GM12878 (cell line): ENCODE measurements around the gene TRAF7. TPM values are rescaled to one million over a fixed set of nuclear protein-coding genes. Genes with fewer than 3 reads are reported as not detected.

Experiments used
- ATAC-seq: fragments of 200-7000 bp; cut with Tn5 transposase; 3 replicates; pipeline ENCODE4 v1.9.1; 2020; ENCODE audit warnings: mild to moderate bottlenecking, moderate library complexity
- BruUV-seq: library from RNA; stranded (reverse); fragments of 400-500 nt; replicated peaks from 2 replicates; lab custom pipeline; 2021; lab: Mats Ljungman, UMichigan
- CTCF ChIA-PET: fragments of 300-600 bp; sonication (Branson Sonifier 250); formaldehyde crosslinking; extraction: SDS; loops from one replicate; lab custom pipeline; 2021; ENCODE audit warnings: inconsistent platforms; lab: Yijun Ruan, JAX
- POLR2A ChIA-PET: fragments of 350-600 bp; formaldehyde crosslinking; extraction: SDS; loops from one replicate; lab custom pipeline; 2021; ENCODE audit warnings: inconsistent platforms; lab: Charles Lee
- RAD21 ChIA-PET: fragments of 300-600 bp; sonication (Branson Sonifier 250); formaldehyde crosslinking; loops from one replicate; lab custom pipeline; 2023; ENCODE audit warnings: antibody characterized with exemption; ENCODE audit not compliant: unreplicated experiment; lab: Charles Lee
- SMC1A ChIA-PET: fragments of 300-600 bp; sonication (Branson Sonifier 250); formaldehyde crosslinking; loops from one replicate; lab custom pipeline; 2023; ENCODE audit not compliant: unreplicated experiment, uncharacterized antibody; lab: Charles Lee
- DNase-seq: peaks from one replicate; pipeline ENCODE4 v3.0.0-alpha.2; 2011; ENCODE audit warnings: low read depth, low spot score
- FAIRE-seq: peaks from 3 replicates; lab custom pipeline; 2011; peaks lifted over from hg19 to GRCh38; lab: Jason Lieb, UNC
- H2AFZ ChIP-seq: 2 replicates; pipeline ENCODE4 v1.6.0; 2011; ENCODE audit warnings: low read depth, low read length, control low read depth; ENCODE audit not compliant: control insufficient read depth
- H3K27ac ChIP-seq: 2 replicates; pipeline ENCODE4 v1.5.1; 2011; ENCODE audit warnings: control low read depth; ENCODE audit not compliant: control insufficient read depth, insufficient read depth
- H3K27me3 ChIP-seq, 2 experiments: replicated peaks in 1 of 2; 2 replicates each; pipeline versions ENCODE4 v1.6.0 to v1.6.1; 2011; ENCODE audit warnings: low read length in 1 of 2; ENCODE audit not compliant: control insufficient read depth in 2 of 2, insufficient read depth in 2 of 2
- H3K36me3 ChIP-seq, 2 experiments: 2 replicates each; pipeline ENCODE4 v1.5.1; 2011; ENCODE audit warnings: low read length in 1 of 2; ENCODE audit not compliant: control insufficient read depth in 2 of 2, insufficient read depth in 2 of 2
- H3K4me1 ChIP-seq: 2 replicates; pipeline ENCODE4 v1.6.1; 2011; ENCODE audit warnings: mild to moderate bottlenecking, low read length, moderate library complexity, mixed read lengths; ENCODE audit not compliant: control insufficient read depth, insufficient read depth
- H3K4me2 ChIP-seq: 2 replicates; pipeline ENCODE4 v1.6.0; 2011; ENCODE audit warnings: control low read depth; ENCODE audit not compliant: control insufficient read depth, insufficient read depth
- H3K4me3 ChIP-seq: fragments of 200-600 bp; sonication (generic); 2 replicates; pipeline ENCODE4 v1.5.1; 2016
- H3K79me2 ChIP-seq: 2 replicates; pipeline ENCODE4 v1.6.0; 2011; ENCODE audit warnings: low read length; ENCODE audit not compliant: control insufficient read depth, insufficient read depth
- H3K9ac ChIP-seq: 2 replicates; pipeline ENCODE4 v1.8.0; 2011; ENCODE audit warnings: low read length, control low read depth, mixed read lengths; ENCODE audit not compliant: control insufficient read depth, insufficient read depth
- H3K9me3 ChIP-seq: replicated peaks from 3 replicates; pipeline ENCODE4 v1.5.1; 2011; ENCODE audit warnings: mild to moderate bottlenecking, low read length; ENCODE audit not compliant: control insufficient read depth, insufficient read depth
- H4K20me1 ChIP-seq: 2 replicates; pipeline ENCODE4 v1.6.0; 2011; ENCODE audit not compliant: control insufficient read depth, insufficient read depth
- BCL11A ChIP-seq: IDR thresholded peaks from 2 replicates; pipeline ENCODE4 v1.6.1; 2011; ENCODE audit warnings: low read depth, low read length
- CEBPB ChIP-seq, 2 experiments: fragments of 150-350 bp in 1 of 2; IDR thresholded peaks; 2 replicates each; pipeline ENCODE4 v1.6.1; 2012 to 2014; ENCODE audit warnings: low read depth in 2 of 2, low read length in 2 of 2, borderline replicate concordance in 1 of 2, inconsistent platforms in 1 of 2
- DPF2 ChIP-seq: fragments of 450-650 bp; IDR thresholded peaks from 2 replicates; pipeline ENCODE4 v1.6.1; 2017; ENCODE audit warnings: mild to moderate bottlenecking
- LARP7 ChIP-seq: fragments of 450-650 bp; IDR thresholded peaks from 2 replicates; pipeline ENCODE4 v1.6.1; 2017; ENCODE audit warnings: mild to moderate bottlenecking
- NR2C2 ChIP-seq: IDR thresholded peaks from 2 replicates; pipeline ENCODE4 v1.6.1; 2011; ENCODE audit warnings: borderline replicate concordance, low read depth; ENCODE audit not compliant: control insufficient read depth, insufficient read length
- PAX5 ChIP-seq: IDR thresholded peaks from 2 replicates; pipeline ENCODE4 v1.6.1; 2011; ENCODE audit warnings: low read depth, low read length, borderline replicate concordance
- POLR2A ChIP-seq: IDR thresholded peaks from 2 replicates; pipeline ENCODE4 v1.6.1; 2011; ENCODE audit warnings: low read depth, mild to moderate bottlenecking, low read length
- RAD51 ChIP-seq: fragments of 450-650 bp; IDR thresholded peaks from 2 replicates; pipeline ENCODE4 v1.6.1; 2016; ENCODE audit warnings: moderate library complexity, mild to moderate bottlenecking, inconsistent platforms
- RELA ChIP-seq: fragments of 450-650 bp; IDR thresholded peaks from 2 replicates; pipeline ENCODE4 v1.8.0; 2014; ENCODE audit warnings: borderline replicate concordance; ENCODE audit not compliant: partially characterized antibody
- SREBF1 ChIP-seq: IDR thresholded peaks from 2 replicates; pipeline ENCODE4 v1.6.1; 2012; ENCODE audit warnings: mild to moderate bottlenecking, low read length
- ZBED1 ChIP-seq: IDR thresholded peaks from 2 replicates; pipeline ENCODE4 v1.6.1; 2016; ENCODE audit warnings: borderline replicate concordance
- WGBS: methylation state at CpG from one replicate; pipeline ENCODE4 v1.1.6; 2016; ENCODE audit warnings: low lambda C conversion rate; ENCODE audit not compliant: insufficient replicate concordance, insufficient coverage; ENCODE audit errors: missing lambda C conversion rate; 5-methylcytosine and 5-hydroxymethylcytosine counted together
- in situ Hi-C: fragments of 300-500 bp; cut with MboI; formaldehyde crosslinking; loops from 9 replicates; pipeline ENCODE4 v1.14.3; 2018; ENCODE audit warnings: mixed read lengths
- intact Hi-C: fragments of 100-400 bp; cut with micrococcal nuclease; formaldehyde crosslinking; loops from one replicate; pipeline ENCODE4 v1.14.2; 2022; ENCODE audit not compliant: unreplicated experiment
- polyA plus RNA-seq, 11 experiments: library from polyadenylated mRNA; depleted of rRNA in 4 of 11; unstranded in 6 of 11; stranded (reverse) in 5 of 11; fragments of >200 nt; fragmentation: Nextera tagmentation in 4 of 11; fragmentation: Illumina TruSeq in 1 of 11; extraction: Ambion mirVana in 4 of 11; extraction: Trizol in 1 of 11; gene quantifications; 1 replicate in 1 of 11; 2 replicates in 10 of 11; pipeline versions ENCODE4 v1.2.1 to v1.2.3, GENCODE V29; 2011 to 2016; ENCODE audit warnings: inconsistent platforms in 2 of 11, missing spikeins in 2 of 11, low read depth in 1 of 11
- total RNA-seq, 4 experiments: library from RNA; depleted of rRNA in 3 of 4; stranded (reverse); fragments of >200 nt in 3 of 4; fragmentation: Illumina TruSeq in 1 of 4; extraction: Trizol in 1 of 4; gene quantifications; 2 replicates each; pipeline versions ENCODE4 v1.2.1 to v1.2.3, GENCODE V29; 2013 to 2021
- TF ChIP-seq, protein P1 (sequence below): IDR thresholded peaks from 2 replicates; pipeline ENCODE4 v1.6.1; 2012; ENCODE audit warnings: improper control_type of control experiment, low read depth, low read length; ENCODE audit not compliant: insufficient replicate concordance
- TF ChIP-seq, protein P2 (sequence below): fragments of 450-650 bp; formaldehyde crosslinking; IDR thresholded peaks from 2 replicates; pipeline ENCODE4 v1.5.0; 2022; ENCODE audit warnings: mild to moderate bottlenecking, missing genetic modification characterization
- TF ChIP-seq, protein P3 (sequence below): IDR thresholded peaks from 2 replicates; pipeline ENCODE4 v1.6.1; 2012; ENCODE audit warnings: mild to moderate bottlenecking, low read depth, low read length

Gene TRAF7
- total and polyA plus RNA-seq, 10 of the 15 experiments (the other 5 are each of a cell fraction or from before 2014, with no cell fraction given), result 0.61 to 87.0 (median 30.0) TPM

DNA sequence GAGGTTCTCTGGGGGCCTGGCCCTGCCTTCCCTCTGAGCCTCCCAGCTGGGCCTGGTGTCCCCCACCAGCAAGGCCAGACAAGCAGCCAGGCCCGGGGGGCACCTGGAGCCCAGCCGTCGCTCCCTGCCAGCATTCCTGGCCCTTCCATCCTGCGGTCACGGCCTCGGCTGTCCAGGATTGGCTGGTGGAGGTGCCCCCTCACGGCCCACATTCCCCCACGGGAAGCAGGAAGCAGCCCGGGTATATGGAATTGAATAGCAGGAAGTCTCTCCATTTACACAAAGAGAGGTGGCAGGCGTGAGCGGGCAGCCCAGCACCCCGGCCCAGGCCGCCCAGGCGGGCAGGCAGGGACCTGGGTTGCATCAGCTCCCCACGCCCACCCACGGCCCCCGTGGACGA is 14.5 kb downstream of the TRAF7 start:
- intact Hi-C loops, result no loop called here
- no peak for TF ChIP-seq ZBED1
- TF ChIP-seq BCL11A, result no peak
- TF ChIP-seq, protein P1, sequence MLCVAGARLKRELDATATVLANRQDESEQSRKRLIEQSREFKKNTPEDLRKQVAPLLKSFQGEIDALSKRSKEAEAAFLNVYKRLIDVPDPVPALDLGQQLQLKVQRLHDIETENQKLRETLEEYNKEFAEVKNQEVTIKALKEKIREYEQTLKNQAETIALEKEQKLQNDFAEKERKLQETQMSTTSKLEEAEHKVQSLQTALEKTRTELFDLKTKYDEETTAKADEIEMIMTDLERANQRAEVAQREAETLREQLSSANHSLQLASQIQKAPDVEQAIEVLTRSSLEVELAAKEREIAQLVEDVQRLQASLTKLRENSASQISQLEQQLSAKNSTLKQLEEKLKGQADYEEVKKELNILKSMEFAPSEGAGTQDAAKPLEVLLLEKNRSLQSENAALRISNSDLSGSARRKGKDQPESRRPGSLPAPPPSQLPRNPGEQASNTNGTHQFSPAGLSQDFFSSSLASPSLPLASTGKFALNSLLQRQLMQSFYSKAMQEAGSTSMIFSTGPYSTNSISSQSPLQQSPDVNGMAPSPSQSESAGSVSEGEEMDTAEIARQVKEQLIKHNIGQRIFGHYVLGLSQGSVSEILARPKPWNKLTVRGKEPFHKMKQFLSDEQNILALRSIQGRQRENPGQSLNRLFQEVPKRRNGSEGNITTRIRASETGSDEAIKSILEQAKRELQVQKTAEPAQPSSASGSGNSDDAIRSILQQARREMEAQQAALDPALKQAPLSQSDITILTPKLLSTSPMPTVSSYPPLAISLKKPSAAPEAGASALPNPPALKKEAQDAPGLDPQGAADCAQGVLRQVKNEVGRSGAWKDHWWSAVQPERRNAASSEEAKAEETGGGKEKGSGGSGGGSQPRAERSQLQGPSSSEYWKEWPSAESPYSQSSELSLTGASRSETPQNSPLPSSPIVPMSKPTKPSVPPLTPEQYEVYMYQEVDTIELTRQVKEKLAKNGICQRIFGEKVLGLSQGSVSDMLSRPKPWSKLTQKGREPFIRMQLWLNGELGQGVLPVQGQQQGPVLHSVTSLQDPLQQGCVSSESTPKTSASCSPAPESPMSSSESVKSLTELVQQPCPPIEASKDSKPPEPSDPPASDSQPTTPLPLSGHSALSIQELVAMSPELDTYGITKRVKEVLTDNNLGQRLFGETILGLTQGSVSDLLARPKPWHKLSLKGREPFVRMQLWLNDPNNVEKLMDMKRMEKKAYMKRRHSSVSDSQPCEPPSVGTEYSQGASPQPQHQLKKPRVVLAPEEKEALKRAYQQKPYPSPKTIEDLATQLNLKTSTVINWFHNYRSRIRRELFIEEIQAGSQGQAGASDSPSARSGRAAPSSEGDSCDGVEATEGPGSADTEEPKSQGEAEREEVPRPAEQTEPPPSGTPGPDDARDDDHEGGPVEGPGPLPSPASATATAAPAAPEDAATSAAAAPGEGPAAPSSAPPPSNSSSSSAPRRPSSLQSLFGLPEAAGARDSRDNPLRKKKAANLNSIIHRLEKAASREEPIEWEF, result no peak
- TF ChIP-seq, protein P2, sequence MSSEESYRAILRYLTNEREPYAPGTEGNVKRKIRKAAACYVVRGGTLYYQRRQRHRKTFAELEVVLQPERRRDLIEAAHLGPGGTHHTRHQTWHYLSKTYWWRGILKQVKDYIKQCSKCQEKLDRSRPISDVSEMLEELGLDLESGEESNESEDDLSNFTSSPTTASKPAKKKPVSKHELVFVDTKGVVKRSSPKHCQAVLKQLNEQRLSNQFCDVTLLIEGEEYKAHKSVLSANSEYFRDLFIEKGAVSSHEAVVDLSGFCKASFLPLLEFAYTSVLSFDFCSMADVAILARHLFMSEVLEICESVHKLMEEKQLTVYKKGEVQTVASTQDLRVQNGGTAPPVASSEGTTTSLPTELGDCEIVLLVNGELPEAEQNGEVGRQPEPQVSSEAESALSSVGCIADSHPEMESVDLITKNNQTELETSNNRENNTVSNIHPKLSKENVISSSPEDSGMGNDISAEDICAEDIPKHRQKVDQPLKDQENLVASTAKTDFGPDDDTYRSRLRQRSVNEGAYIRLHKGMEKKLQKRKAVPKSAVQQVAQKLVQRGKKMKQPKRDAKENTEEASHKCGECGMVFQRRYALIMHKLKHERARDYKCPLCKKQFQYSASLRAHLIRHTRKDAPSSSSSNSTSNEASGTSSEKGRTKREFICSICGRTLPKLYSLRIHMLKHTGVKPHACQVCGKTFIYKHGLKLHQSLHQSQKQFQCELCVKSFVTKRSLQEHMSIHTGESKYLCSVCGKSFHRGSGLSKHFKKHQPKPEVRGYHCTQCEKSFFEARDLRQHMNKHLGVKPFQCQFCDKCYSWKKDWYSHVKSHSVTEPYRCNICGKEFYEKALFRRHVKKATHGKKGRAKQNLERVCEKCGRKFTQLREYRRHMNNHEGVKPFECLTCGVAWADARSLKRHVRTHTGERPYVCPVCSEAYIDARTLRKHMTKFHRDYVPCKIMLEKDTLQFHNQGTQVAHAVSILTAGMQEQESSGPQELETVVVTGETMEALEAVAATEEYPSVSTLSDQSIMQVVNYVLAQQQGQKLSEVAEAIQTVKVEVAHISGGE (CRISPR knock-in tag), result no peak
- no peak for TF ChIP-seq CEBPB (IDR thresholded peaks at IDR 0.05; ENCODE audit: borderline replicate concordance in 1 of 2, low read depth in 2 of 2, low read length in 2 of 2)
- no peak for TF ChIP-seq NR2C2
- TF ChIP-seq RAD51, result no peak
- TF ChIP-seq RELA, result no peak
- TF ChIP-seq PAX5, result no peak
- TF ChIP-seq DPF2, result no peak
- no peak for TF ChIP-seq LARP7
- TF ChIP-seq, protein P3, sequence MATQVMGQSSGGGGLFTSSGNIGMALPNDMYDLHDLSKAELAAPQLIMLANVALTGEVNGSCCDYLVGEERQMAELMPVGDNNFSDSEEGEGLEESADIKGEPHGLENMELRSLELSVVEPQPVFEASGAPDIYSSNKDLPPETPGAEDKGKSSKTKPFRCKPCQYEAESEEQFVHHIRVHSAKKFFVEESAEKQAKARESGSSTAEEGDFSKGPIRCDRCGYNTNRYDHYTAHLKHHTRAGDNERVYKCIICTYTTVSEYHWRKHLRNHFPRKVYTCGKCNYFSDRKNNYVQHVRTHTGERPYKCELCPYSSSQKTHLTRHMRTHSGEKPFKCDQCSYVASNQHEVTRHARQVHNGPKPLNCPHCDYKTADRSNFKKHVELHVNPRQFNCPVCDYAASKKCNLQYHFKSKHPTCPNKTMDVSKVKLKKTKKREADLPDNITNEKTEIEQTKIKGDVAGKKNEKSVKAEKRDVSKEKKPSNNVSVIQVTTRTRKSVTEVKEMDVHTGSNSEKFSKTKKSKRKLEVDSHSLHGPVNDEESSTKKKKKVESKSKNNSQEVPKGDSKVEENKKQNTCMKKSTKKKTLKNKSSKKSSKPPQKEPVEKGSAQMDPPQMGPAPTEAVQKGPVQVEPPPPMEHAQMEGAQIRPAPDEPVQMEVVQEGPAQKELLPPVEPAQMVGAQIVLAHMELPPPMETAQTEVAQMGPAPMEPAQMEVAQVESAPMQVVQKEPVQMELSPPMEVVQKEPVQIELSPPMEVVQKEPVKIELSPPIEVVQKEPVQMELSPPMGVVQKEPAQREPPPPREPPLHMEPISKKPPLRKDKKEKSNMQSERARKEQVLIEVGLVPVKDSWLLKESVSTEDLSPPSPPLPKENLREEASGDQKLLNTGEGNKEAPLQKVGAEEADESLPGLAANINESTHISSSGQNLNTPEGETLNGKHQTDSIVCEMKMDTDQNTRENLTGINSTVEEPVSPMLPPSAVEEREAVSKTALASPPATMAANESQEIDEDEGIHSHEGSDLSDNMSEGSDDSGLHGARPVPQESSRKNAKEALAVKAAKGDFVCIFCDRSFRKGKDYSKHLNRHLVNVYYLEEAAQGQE, result no peak
- no peak for TF ChIP-seq POLR2A
- TF ChIP-seq SREBF1, result no peak

More for the DNA sequence above, 14.5 kb downstream of the TRAF7 start:
- SMC1A ChIA-PET, result no interaction called here
- no peak for DNase-seq
- Histone ChIP-seq H2AFZ (no peak overlapping the region), H3K4me2 (no peak overlapping the region), H3K79me2 (no peaks in the 10 kb centered on the region), H4K20me1 (no peaks in the 10 kb centered on the region), H3K4me3 (no peak overlapping the region), H3K36me3 (peaks cover 10 to 26% of the 10 kb centered on the region in 2 experiments; a peak in 3 of 4 replicates), H3K9me3 (no peaks in the 10 kb centered on the region), H3K9ac (no peak overlapping the region), H3K27me3 (no peaks in the 10 kb centered on the region), H3K4me1 (no peaks in the 10 kb centered on the region), H3K27ac (no peak overlapping the region)
- no peak for FAIRE-seq
- RAD21 ChIA-PET, result no interaction called here
- in situ Hi-C loops, result no loop called here
- WGBS, result 90% methylated on average over 14 of the region's 18 CpGs
- CTCF ChIA-PET, result no interaction called here
- BruUV-seq, result no TSS peak
- POLR2A ChIA-PET, result no interaction called here
- no peak for ATAC-seq
